Breast epithelium (tissue), 3 donors: ENCODE results near the gene KLHL29.

Experiments
- CTCF ChIP-seq, 3 donors: fragments of 450-650 bp; IDR thresholded peaks; one replicate each; pipeline ENCODE4 v1.5.1; 2016 to 2017; ENCODE audit warnings: antibody characterized with exemption in 3 of 3, mild to moderate bottlenecking in 3 of 3, moderate library complexity in 3 of 3
- POLR2AphosphoS5 ChIP-seq, 3 donors: sonication (generic); formaldehyde crosslinking; IDR thresholded peaks; one replicate each; pipeline ENCODE4 v1.6.1; 2017; ENCODE audit warnings: antibody characterized with exemption in 3 of 3

- TF ChIP-seq CTCF (IDR thresholded peaks at IDR 0.05), result no peak
- no peak for TF ChIP-seq POLR2AphosphoS5 (IDR thresholded peaks at IDR 0.05)
Observed at GRCh38 chr2:23543302-23543701, 158.3 kb downstream of the KLHL29 start.
